ENCODE data around the gene ADK. TPM values are rescaled to one million over a fixed set of nuclear protein-coding genes. Genes with fewer than 3 reads are reported as not detected.

ADK gene
- total and polyA plus RNA-seq, 7 donors: 17.8 to 32.3 (median 23.6) TPM

DNA sequence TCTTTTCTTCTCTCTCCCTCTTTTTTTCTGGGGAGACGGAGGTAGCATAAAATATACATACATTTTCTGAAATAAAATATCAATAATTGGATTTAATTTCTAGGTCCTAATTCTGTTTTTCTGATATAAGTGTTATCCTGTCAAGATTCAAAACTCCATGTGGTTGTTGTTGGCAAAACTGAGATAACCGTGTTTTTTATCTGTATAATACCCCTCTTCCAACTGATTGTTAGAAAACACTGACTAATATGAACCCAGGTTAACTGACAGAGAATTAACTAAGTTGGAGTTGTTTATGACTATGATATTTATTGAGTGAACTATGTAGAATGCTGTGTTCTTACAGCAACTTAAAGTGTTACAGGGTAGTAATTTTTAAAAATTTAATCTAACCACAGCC, 438.8 kb downstream of the ADK start:
- intact Hi-C loops (cut with DNase I): no loop called here
- no peak overlapping the region for H3K4me3 ChIP-seq
- no peaks in the 10 kb centered on the region for H3K27me3 ChIP-seq (ENCODE audit: insufficient read depth in 3 of 3, low read length in 2 of 3)
- DNase-seq (no peak), ATAC-seq (no peak)
- H3K27ac ChIP-seq: no peak overlapping the region
- H3K36me3 ChIP-seq (ENCODE audit: insufficient read depth in 1 of 2, low read depth in 1 of 2): no peaks in the 10 kb centered on the region
- TF ChIP-seq, protein P1, sequence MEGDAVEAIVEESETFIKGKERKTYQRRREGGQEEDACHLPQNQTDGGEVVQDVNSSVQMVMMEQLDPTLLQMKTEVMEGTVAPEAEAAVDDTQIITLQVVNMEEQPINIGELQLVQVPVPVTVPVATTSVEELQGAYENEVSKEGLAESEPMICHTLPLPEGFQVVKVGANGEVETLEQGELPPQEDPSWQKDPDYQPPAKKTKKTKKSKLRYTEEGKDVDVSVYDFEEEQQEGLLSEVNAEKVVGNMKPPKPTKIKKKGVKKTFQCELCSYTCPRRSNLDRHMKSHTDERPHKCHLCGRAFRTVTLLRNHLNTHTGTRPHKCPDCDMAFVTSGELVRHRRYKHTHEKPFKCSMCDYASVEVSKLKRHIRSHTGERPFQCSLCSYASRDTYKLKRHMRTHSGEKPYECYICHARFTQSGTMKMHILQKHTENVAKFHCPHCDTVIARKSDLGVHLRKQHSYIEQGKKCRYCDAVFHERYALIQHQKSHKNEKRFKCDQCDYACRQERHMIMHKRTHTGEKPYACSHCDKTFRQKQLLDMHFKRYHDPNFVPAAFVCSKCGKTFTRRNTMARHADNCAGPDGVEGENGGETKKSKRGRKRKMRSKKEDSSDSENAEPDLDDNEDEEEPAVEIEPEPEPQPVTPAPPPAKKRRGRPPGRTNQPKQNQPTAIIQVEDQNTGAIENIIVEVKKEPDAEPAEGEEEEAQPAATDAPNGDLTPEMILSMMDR (IDR thresholded peaks at IDR 0.05): no peak
- peaks cover 68% of the 10 kb centered on the region for H3K4me1 ChIP-seq
- H3K9me3 ChIP-seq: no peaks in the 10 kb centered on the region
- WGBS, 3 donors: 53 to 73% (median 70%) methylated on average over 2 of the region's 2 CpGs

DNA sequence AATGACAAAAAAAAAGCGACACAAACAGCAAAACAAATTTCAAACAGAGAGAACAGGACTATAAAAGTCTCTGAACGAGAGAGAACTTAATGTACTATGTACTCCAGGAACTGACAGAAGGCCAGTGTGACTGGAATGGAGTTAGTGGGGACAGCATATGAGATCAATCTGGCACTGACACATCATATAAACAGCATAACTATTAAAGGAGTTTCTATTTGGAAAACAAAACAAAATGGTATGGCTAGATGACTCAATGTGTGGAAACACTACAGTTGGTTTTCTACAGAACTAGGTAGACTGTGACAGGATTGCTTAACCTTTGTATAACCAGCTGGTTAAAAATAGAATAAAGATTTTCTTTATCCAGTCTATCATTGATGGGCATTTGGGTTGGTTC, 442.4 kb downstream of the ADK start:
- no peaks in the 10 kb centered on the region for H3K27me3 ChIP-seq (ENCODE audit: insufficient read depth in 3 of 3, low read length in 2 of 3)
- WGBS, 3 donors: 33 to 74% (median 50%) methylated on average over 2 of the region's 2 CpGs
- no peak overlapping the region for H3K27ac ChIP-seq
- intact Hi-C loops (cut with DNase I): no loop called here
- no peak overlapping the region for H3K4me3 ChIP-seq
- TF ChIP-seq, protein P1 (IDR thresholded peaks at IDR 0.05): no peak
- peaks cover 39% of the 10 kb centered on the region for H3K4me1 ChIP-seq
- no peaks in the 10 kb centered on the region for H3K9me3 ChIP-seq
- peak in 1 of 4 donors; percentile 16 for ATAC-seq
- no peaks in the 10 kb centered on the region for H3K36me3 ChIP-seq (ENCODE audit: insufficient read depth in 1 of 2, low read depth in 1 of 2)
- no peak for DNase-seq

DNA sequence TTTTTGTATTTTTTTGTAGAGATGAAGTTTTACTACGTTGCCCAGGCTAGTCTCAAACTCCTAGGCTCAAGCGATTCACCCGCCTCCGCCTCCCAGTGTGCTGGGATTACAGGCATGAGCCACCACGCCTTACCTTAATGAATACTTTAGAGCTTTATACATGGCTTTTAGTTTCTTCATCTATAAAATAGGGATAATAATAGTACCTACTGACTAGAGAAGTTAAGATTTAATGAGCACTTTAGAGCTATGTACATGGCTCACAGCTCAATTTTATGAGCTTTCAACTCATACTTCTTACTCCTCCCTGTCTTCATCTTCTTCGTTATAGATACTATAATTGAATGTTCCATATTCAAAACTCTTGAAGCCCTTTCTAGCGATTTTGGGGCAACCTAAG, 445.7 kb downstream of the ADK start:
- TF ChIP-seq, protein P1 (IDR thresholded peaks at IDR 0.05): no peak
- H3K4me1 ChIP-seq: peaks cover 8% of the 10 kb centered on the region
- H3K27ac ChIP-seq: no peak overlapping the region
- no peak overlapping the region for H3K4me3 ChIP-seq
- no peaks in the 10 kb centered on the region for H3K9me3 ChIP-seq
- ATAC-seq: no peak
- no peak for DNase-seq
- no peaks in the 10 kb centered on the region for H3K36me3 ChIP-seq (ENCODE audit: insufficient read depth in 1 of 2, low read depth in 1 of 2)
- H3K27me3 ChIP-seq (ENCODE audit: insufficient read depth in 3 of 3, low read length in 2 of 3): no peaks in the 10 kb centered on the region
- intact Hi-C loops (cut with DNase I): no loop called here
- 96 to 99% (median 97%) methylated on average over 7 of the region's 7 CpGs for WGBS, 3 donors

DNA sequence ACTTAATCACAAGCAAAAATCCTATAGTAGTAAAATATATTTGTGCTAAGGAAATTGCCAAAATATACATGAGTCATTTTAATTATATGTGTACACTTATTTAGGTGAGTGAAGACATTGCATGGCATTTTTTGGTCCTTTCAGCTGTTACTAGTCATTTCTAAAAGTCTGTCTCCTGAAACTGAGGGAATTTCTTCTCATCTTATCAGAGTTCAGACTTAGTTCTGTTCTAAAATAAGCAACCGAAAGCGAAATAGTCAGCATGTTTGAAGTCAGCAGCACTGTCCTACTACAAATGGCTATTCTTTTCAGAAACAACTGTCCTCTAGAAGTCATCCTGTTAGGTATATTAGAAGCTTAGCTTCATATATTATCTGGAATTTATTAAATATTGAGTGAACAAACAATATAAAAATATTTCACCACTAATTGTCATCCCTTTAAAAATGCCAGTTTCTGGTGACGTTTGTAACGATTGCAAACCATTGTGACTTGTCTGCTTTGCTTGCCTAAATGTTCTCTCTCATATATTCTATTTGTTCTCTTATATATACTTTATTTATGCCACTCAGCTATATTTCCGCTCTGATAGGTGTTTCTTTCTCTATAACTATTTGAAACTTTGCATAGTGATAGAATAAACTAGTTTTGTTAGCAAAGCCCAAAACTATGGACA, 448.0 kb downstream of the ADK start:
- Histone ChIP-seq H3K36me3 (ENCODE audit: insufficient read depth in 1 of 2, low read depth in 1 of 2) (no peaks in the 10 kb centered on the region), H3K9me3 (no peaks in the 10 kb centered on the region), H3K27me3 (ENCODE audit: insufficient read depth in 3 of 3, low read length in 2 of 3) (no peaks in the 10 kb centered on the region), H3K27ac (no peak overlapping the region), H3K4me1 (no peaks in the 10 kb centered on the region), H3K4me3 (peak overlapping the region; percentile 35)
- WGBS, 3 donors: 78 to 84% (median 83%) methylated on average over 5 of the region's 5 CpGs
- TF ChIP-seq, protein P1 (IDR thresholded peaks at IDR 0.05): no peak
- intact Hi-C loops (cut with DNase I): no loop called here
- no peak for DNase-seq
- no peak for ATAC-seq

DNA sequence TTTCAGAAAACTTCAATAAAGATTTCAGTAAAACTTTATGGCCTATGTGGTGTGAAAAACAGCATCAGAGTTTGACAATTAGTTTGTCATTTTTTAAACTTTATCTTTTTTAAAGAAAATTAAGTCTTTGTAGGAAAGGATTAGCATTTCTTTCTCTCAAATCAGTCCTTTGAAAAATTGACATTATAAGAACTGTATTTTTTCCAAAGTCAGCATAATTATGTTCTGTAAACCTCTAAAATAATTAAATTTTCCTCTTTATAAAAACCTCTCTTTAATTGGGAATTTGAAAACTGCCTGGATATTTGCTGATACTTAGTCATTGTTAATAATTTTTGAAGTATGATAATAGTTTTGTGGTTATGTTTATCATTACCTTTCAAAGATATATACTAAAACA, 448.7 kb downstream of the ADK start:
- Histone ChIP-seq H3K4me3 (no peak overlapping the region), H3K27me3 (ENCODE audit: insufficient read depth in 3 of 3, low read length in 2 of 3) (no peaks in the 10 kb centered on the region), H3K9me3 (no peaks in the 10 kb centered on the region), H3K36me3 (ENCODE audit: insufficient read depth in 1 of 2, low read depth in 1 of 2) (no peaks in the 10 kb centered on the region), H3K4me1 (no peaks in the 10 kb centered on the region), H3K27ac (no peak overlapping the region)
- no peak for DNase-seq
- TF ChIP-seq, protein P1 (IDR thresholded peaks at IDR 0.05): no peak
- no peak for ATAC-seq
- intact Hi-C loops (cut with DNase I): no loop called here
